ENCODE results near the gene RAG1.

DNA sequence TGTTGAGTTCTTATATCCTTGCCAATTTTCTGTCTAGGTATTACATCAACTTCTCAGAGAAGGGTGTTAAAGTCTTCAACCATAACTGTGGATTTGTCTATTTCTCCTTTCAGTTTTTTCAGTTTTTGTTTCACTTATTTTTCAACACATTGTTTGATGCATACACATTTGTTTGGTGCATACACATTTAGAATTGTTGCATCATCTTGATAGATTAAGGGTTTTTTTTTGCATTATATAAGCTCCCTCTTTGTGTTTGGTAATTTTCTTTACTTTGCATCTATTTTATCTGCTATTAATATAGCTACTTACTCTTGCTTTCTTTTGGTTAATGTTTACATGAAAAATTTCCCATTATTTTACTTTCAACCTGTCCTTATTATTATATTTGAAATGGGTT is 37.0 kb upstream of the RAG1 start:
- TF ChIP-seq, protein P1, sequence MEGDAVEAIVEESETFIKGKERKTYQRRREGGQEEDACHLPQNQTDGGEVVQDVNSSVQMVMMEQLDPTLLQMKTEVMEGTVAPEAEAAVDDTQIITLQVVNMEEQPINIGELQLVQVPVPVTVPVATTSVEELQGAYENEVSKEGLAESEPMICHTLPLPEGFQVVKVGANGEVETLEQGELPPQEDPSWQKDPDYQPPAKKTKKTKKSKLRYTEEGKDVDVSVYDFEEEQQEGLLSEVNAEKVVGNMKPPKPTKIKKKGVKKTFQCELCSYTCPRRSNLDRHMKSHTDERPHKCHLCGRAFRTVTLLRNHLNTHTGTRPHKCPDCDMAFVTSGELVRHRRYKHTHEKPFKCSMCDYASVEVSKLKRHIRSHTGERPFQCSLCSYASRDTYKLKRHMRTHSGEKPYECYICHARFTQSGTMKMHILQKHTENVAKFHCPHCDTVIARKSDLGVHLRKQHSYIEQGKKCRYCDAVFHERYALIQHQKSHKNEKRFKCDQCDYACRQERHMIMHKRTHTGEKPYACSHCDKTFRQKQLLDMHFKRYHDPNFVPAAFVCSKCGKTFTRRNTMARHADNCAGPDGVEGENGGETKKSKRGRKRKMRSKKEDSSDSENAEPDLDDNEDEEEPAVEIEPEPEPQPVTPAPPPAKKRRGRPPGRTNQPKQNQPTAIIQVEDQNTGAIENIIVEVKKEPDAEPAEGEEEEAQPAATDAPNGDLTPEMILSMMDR (conservative IDR thresholded peaks at IDR 0.05; ENCODE audit: low read depth, low read length) = no peak
- TF ChIP-seq EZH2 (IDR thresholded peaks at IDR 0.05; ENCODE audit: borderline replicate concordance, low read depth, low read length, poor library complexity, severe bottlenecking) = no peak
